ENCODE results near the gene IL17REL. TPM values are rescaled to one million over a fixed set of nuclear protein-coding genes. Genes with fewer than 3 reads are reported as not detected.

The IL17REL gene
- total RNA-seq, 1 donor from 2014 or later: not detected

DNA sequence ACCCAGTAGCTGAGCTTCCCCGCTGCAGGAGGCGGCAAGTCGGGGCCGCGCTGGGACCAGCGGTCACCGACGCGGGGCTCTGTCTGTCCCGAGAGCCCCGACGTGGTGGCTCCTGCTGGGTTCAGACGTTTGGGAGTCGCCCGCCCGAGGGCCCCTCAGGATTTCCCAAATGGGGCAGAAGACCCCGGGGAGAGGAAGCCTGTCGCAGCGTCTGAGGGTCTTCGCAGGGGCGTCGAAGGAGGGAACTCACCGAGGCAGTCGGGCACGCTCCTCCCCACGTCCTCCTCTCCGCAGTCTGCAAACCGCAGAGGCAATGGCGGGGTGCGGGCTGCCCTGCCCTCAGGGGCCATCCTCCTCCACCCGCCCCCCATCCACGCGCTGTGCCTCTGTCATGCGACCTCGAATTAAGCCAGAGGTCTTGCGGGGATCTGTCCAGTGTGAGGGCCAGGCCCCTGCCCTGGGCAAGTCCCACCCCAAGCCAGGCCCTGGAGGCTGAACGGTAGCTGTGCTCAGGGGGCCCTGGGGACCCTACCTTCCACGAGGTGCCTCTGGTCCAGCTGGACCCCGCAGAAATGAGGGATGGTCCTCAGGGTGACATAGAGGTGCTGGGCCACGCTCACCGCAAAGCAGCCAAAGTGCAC lies 12.5 kb downstream of the IL17REL start:
- no peaks in the 10 kb centered on the region for H3K36me3 Mint-ChIP-seq (ENCODE audit: low read depth)
- no peaks in the 10 kb centered on the region for H3K9me3 Mint-ChIP-seq
- H3K4me1 Mint-ChIP-seq (ENCODE audit: low read depth): peaks cover 9% of the 10 kb centered on the region
- H3K27me3 Mint-ChIP-seq (ENCODE audit: insufficient read depth): peaks cover 4% of the 10 kb centered on the region
- DNase-seq (ENCODE audit: low spot score): no peak
- intact Hi-C loops (cut with micrococcal nuclease): no loop called here
- no peak overlapping the region for H3K27ac Mint-ChIP-seq
- no peak overlapping the region for H3K4me3 Mint-ChIP-seq

DNA sequence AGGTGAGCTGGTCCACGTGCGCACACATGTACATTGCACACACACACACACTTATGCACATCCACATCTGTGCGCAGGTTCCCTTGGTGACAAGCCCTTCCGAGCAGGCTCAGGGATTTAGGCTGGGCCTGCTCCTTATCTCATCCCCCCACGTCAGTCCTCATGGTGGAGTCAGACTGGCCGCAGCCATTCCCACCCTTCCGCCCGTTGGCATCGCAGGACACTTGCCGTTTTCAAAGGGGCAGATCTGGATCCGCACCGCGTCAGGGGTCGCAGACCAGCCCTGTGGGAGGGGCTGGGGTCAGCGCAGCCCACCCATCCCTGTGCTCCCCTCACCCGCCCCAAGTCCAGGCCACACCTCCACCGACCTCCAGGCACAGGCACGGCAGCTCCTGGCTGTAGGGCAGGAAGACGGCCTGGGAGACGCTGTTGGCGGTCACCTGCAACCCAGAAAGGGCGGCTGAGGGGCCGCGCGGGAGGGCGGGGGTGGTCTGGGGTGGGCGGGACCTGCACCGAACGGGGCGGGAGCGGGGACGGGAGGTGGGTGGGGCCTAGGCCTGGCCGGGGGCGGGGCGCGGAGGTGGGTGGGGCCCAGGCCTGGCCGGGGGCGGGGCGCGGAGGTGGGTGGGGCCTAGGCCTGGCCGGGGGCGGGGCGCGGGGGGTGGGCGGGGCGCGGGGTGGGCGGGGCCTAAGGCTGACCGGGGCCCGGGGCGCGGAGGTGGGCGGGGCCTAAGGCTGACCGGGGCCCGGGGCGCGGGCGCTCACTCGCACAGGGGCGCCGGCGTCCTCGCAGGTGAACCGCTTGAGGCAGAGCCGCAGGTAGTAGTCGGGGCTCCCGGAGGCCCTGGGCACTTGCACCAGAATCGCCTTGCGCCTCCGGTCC lies 13.3 kb downstream of the IL17REL start:
- no peak overlapping the region for H3K4me3 Mint-ChIP-seq
- no peak for DNase-seq (ENCODE audit: low spot score)
- no peak overlapping the region for H3K27ac Mint-ChIP-seq

DNA sequence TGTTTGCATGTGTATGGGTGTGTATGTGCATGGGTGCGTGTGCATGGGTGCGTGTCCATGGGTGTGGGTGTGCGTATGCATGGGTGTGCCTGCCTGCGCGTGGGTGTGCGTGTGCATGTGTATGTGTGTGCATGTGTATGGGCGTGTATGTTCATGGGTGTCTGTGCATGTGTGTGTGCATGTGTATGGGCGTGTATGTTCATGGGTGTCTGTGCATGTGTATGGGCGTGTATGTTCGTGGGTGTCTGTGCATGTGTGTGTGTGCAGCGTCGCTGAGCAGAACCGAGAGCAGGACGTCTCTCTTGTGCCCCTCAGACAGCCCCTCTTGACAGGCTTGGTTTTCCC lies 13.9 kb downstream of the IL17REL start:
- no peak overlapping the region for H3K27ac Mint-ChIP-seq
- no peak overlapping the region for H3K4me3 Mint-ChIP-seq
- no peak for DNase-seq (ENCODE audit: low spot score)
- H3K27me3 Mint-ChIP-seq (ENCODE audit: insufficient read depth): peaks cover 2% of the 10 kb centered on the region
- no peaks in the 10 kb centered on the region for H3K9me3 Mint-ChIP-seq
- H3K4me1 Mint-ChIP-seq (ENCODE audit: low read depth): peaks cover 9% of the 10 kb centered on the region
- H3K36me3 Mint-ChIP-seq (ENCODE audit: low read depth): no peaks in the 10 kb centered on the region
- intact Hi-C loops (cut with micrococcal nuclease): no loop called here

More for the DNA sequence above, 13.3 kb downstream of the IL17REL start:
- intact Hi-C loops (cut with micrococcal nuclease): no loop called here
- H3K4me1 Mint-ChIP-seq (ENCODE audit: low read depth): peaks cover 9% of the 10 kb centered on the region
- H3K36me3 Mint-ChIP-seq (ENCODE audit: low read depth): no peaks in the 10 kb centered on the region
- H3K27me3 Mint-ChIP-seq (ENCODE audit: insufficient read depth): peaks cover 4% of the 10 kb centered on the region
- no peaks in the 10 kb centered on the region for H3K9me3 Mint-ChIP-seq

DNA sequence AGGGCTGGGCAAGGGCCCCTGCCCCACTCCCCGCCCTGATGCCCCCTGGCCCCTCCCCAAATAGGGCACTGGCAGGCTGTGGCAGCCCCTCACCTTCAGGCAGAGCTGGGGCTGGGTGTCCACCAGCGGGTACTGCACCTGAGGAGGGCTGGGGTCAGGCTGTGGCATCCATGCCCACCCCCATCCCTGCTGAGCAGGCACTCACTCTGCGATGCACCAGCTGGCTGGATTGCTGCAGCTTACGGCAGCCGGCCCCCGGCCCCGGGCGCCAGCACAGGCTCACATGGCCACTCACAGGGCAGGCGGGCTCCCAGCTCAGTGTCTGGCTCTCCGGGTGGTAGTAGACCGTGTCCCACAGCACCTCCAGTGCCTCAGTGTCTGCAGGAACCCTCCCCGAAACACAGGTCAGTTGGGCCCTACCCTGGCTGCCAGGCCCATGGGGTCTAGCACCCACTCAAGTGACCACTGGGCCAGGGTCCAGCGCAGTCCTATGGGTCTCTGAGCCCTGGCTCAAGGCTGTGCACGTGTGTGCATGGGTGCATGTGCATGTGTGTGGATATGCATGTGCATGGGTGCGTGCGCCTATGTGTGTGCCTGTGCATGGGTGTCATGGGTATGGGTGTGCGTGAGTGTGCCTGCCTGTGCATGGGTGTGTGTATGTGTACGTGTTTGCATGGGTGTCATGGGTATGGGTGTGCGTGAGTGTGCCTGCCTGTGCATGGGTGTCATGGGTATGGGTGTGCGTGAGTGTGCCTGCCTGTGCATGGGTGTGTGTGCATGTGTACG lies 14.4 kb downstream of the IL17REL start:
- Mint-ChIP-seq H3K4me1 (ENCODE audit: low read depth) (peaks cover 14% of the 10 kb centered on the region), H3K27me3 (ENCODE audit: insufficient read depth) (peaks cover 4% of the 10 kb centered on the region), H3K27ac (no peak overlapping the region), H3K4me3 (no peak overlapping the region), H3K9me3 (no peaks in the 10 kb centered on the region), H3K36me3 (ENCODE audit: low read depth) (no peaks in the 10 kb centered on the region)
- no peak for DNase-seq (ENCODE audit: low spot score)
- intact Hi-C loops (cut with micrococcal nuclease): no loop called here

DNA sequence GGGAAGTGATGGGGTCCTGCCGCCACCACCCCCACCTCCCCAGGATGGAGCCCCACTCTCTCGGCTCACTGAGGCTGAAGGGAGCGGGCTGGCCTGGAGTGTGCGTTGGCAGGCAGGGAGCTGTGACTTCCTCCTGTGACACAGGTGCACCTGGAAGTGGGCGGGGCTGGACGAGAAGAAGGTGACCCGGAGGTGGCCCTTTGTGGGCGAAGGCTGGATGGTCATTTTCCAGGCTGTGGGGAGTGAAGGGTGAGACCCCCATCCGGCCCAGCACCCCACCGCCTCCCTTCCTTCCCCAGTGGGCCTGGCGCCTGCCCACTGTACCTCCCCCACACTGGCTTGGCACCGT lies 15.3 kb downstream of the IL17REL start:
- no peaks in the 10 kb centered on the region for H3K9me3 Mint-ChIP-seq
- H3K4me1 Mint-ChIP-seq (ENCODE audit: low read depth): peaks cover 19% of the 10 kb centered on the region
- H3K27ac Mint-ChIP-seq: no peak overlapping the region
- H3K4me3 Mint-ChIP-seq: no peak overlapping the region
- intact Hi-C loops (cut with micrococcal nuclease): no loop called here
- peaks cover 4% of the 10 kb centered on the region for H3K27me3 Mint-ChIP-seq (ENCODE audit: insufficient read depth)
- no peaks in the 10 kb centered on the region for H3K36me3 Mint-ChIP-seq (ENCODE audit: low read depth)
- no peak for DNase-seq (ENCODE audit: low spot score)

DNA sequence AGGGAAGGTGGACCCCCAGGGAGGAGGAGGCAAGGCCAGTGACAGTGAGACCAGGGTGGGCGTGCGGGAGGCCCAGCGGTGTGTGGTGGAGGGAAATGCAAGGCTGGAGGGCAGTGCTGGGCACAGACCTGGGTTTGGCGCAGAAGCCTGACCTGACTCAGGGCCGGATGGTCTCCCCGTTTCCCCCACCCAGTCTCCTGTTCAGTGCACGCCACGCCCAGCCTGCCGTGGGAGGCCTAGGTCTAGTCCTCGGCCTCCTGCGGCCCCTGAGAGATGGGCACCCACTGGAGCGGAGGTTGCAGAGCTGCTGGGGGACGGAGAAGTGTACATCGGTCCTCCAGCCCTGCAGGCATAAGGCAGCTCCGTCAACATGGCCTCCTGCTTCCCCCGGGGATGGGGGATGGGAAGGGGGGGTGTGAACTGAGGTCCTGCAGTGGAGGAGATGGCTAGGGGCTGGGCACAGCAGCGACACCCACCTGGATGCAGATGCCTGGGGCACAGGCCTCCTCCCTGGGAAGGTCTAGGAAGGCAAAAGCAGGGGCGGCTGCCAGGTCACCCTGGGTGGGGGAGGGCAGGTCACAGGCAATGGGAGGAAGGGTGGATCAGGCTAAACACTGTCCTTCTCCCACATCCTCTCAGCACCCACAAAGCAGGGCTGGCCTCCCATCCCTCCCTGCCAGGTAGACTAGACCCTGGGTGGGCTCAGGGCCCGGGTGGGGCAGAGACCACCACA lies 15.9 kb downstream of the IL17REL start:
- peaks cover 19% of the 10 kb centered on the region for H3K4me1 Mint-ChIP-seq (ENCODE audit: low read depth)
- intact Hi-C loops (cut with micrococcal nuclease): no loop called here
- peaks cover 4% of the 10 kb centered on the region for H3K27me3 Mint-ChIP-seq (ENCODE audit: insufficient read depth)
- H3K36me3 Mint-ChIP-seq (ENCODE audit: low read depth): no peaks in the 10 kb centered on the region
- H3K27ac Mint-ChIP-seq: no peak overlapping the region
- DNase-seq (ENCODE audit: low spot score): no peak
- peaks cover 2% of the 10 kb centered on the region for H3K9me3 Mint-ChIP-seq
- H3K4me3 Mint-ChIP-seq: no peak overlapping the region

DNA sequence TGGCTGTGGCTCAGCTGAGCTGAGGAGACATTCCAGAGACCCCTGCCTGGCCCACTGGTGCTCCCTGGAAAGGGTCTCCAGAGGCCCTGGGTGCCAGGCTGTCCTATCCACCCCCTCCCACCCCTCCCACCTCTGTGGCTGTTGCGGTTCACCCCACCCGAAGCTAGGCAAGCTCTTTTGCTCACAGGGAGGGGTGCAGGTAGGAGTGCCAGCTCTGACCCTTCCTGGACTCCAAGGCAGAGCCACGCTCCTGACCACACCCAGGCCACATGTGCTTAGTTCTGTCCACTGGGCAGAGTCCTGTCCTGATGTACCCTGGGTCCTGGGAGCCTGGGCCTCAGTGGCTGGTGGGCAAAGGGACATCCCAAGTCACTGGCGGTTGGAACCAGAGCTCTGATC lies 16.4 kb downstream of the IL17REL start:
- H3K36me3 Mint-ChIP-seq (ENCODE audit: low read depth): no peaks in the 10 kb centered on the region
- DNase-seq (ENCODE audit: low spot score): no peak
- H3K4me1 Mint-ChIP-seq (ENCODE audit: low read depth): peaks cover 19% of the 10 kb centered on the region
- intact Hi-C loops (cut with micrococcal nuclease): no loop called here
- peaks cover 4% of the 10 kb centered on the region for H3K27me3 Mint-ChIP-seq (ENCODE audit: insufficient read depth)
- H3K9me3 Mint-ChIP-seq: peaks cover 6% of the 10 kb centered on the region
- H3K4me3 Mint-ChIP-seq: no peak overlapping the region
- no peak overlapping the region for H3K27ac Mint-ChIP-seq

DNA sequence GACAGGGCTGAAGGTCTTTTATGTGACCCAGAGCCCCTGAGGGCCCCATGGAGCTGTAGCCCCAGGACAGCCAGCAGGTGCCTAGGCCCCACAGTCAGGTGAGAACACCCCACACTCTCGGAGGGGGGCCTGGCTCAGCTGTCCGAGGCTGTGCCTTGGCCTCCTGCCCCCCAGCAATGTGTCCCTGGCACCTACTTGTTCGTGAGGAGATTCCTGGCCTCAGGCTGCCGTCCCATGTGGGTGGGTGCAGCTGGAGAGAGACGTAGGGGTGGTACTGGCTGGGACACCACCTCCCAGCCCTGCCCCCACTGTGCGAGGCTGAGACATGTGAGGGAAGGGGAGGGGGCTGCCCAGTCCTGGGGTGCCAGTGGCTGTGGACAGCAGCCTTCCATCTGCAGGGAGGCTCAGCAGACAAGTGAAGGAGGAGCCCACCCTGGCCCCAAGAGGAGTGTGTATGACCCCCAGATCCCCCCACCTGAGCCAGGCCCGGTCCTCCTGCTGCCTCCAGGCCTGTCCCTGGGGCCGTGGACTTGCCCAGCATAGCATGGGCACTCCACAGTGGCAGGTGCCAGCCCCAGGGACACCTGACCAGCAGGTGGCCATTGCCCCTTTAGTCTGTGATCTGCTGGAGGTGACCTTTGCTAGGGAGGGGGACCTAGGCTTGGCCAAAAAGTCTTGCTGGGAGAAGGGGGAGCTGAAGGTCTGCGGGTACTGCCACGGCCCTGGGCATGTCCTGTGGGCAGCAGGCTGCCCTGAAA lies 17.0 kb downstream of the IL17REL start:
- no peak overlapping the region for H3K4me3 Mint-ChIP-seq
- intact Hi-C loops (cut with micrococcal nuclease): no loop called here
- no peak overlapping the region for H3K27ac Mint-ChIP-seq
- peaks cover 1% of the 10 kb centered on the region for H3K36me3 Mint-ChIP-seq (ENCODE audit: low read depth)
- H3K4me1 Mint-ChIP-seq (ENCODE audit: low read depth): peaks cover 19% of the 10 kb centered on the region
- no peak for DNase-seq (ENCODE audit: low spot score)
- H3K9me3 Mint-ChIP-seq: peaks cover 9% of the 10 kb centered on the region
- peaks cover 4% of the 10 kb centered on the region for H3K27me3 Mint-ChIP-seq (ENCODE audit: insufficient read depth)

DNA sequence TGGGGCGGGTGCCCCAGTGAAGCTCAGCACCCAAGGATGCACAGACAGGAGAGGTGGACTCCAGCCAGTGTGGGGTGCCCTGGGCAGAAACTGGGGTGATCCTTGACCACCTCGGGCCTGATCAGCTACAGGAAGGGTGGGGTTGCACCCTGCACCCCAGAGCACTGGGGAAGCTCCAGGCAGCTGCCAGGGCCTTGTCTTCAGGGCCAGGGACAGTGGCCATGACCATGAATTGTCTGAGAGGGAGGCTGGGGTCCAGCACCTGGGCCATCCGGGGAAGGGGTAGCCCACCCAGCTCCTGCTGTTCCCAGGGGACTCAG lies 17.6 kb downstream of the IL17REL start:
- Mint-ChIP-seq H3K27ac (no peak overlapping the region), H3K9me3 (peaks cover 9% of the 10 kb centered on the region), H3K36me3 (ENCODE audit: low read depth) (peaks cover 1% of the 10 kb centered on the region), H3K4me1 (ENCODE audit: low read depth) (peaks cover 19% of the 10 kb centered on the region), H3K4me3 (no peak overlapping the region), H3K27me3 (ENCODE audit: insufficient read depth) (peaks cover 4% of the 10 kb centered on the region)
- no peak for DNase-seq (ENCODE audit: low spot score)
- intact Hi-C loops (cut with micrococcal nuclease): no loop called here

DNA sequence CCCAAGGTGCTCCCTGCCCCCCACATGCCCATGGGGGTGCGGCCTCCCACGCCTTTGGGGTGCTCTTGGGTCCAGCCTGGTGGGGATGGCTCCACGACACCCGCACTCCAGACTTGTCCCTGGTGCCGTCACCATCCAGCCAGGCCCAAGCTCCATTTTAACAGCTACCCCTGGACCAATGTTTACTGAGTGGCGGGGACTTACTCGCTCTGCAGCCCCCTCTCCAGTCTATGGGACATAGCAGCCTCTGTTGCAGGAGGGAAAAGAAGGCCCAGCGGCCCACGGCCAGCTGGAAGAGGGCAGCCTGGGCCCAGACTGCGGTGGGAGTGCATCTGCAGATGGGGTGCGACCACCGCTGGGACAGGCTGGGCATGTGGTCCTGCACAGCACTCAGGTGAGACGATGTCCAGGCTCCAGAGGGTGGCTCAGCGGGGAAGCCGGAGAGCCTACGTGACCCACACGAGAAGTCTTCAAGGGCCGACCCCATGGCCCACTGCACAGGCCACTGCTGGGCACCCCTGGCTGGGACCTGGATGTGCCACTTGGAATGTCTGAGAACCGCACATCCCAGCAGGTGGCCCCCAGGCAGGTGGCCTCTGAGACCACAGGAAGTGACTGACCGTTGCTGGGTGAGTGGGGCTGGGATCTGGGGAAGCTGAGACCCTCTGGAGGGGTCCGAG lies 18.1 kb downstream of the IL17REL start:
- Mint-ChIP-seq H3K4me1 (ENCODE audit: low read depth) (peaks cover 19% of the 10 kb centered on the region), H3K36me3 (ENCODE audit: low read depth) (peaks cover 1% of the 10 kb centered on the region), H3K27me3 (ENCODE audit: insufficient read depth) (peaks cover 4% of the 10 kb centered on the region), H3K4me3 (no peak overlapping the region), H3K9me3 (peaks cover 9% of the 10 kb centered on the region), H3K27ac (no peak overlapping the region)
- intact Hi-C loops (cut with micrococcal nuclease): no loop called here
- no peak for DNase-seq (ENCODE audit: low spot score)

DNA sequence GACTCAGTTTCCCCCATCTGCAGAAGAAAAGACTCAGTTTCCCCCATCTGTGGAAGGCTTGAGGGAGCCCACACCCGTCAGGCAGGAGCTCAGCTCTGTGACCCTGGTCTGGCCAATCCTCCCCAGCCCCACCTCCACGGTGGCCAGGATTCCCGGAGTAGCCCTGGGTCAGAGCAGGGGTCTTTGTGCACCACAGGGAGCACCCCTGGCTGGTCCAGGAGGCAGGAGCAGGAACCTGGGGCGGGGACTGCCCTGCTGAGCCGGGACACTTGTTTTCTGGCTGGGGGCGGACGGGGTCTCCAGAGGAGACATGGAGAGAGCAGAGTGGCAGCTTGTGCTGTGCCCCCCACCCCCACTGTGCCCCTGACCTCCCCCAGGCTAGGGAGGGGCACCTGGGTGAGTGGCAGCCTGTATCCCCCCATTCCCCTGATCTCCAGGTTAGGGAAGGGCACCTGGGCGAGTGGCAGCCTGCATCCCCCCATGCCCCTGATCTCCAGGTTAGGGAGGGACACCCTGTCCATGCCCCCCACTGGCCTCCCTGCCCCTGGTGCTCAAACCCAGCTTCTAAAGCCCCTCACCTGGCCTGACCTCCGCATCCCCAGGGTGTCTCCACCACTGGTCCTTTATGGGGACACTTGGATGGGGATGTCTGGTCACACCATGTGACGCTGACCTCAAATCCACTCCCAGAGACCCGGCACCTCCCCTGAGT lies 18.8 kb downstream of the IL17REL start:
- Mint-ChIP-seq H3K4me1 (ENCODE audit: low read depth) (peaks cover 16% of the 10 kb centered on the region), H3K27me3 (ENCODE audit: insufficient read depth) (peaks cover 3% of the 10 kb centered on the region), H3K9me3 (peaks cover 9% of the 10 kb centered on the region), H3K27ac (no peak overlapping the region), H3K4me3 (no peak overlapping the region), H3K36me3 (ENCODE audit: low read depth) (peaks cover 1% of the 10 kb centered on the region)
- intact Hi-C loops (cut with micrococcal nuclease): loop anchor here (1.0 to 2.0 kb wide), 3 partner anchors 17 to 65 kb away; no protein-coding TSS in a partner anchor
- no peak for DNase-seq (ENCODE audit: low spot score)
